BE2C (cell line): ENCODE data around the gene RUNX3. TPM values are rescaled to one million over a fixed set of nuclear protein-coding genes. Genes with fewer than 3 reads are reported as not detected.
"Not testable (repeated sequence)": the region's sequence is repeated elsewhere in the genome, so short reads cannot be mapped to it uniquely, and the experiment has no call there.

Source experiments
- DNase-seq: peaks from one replicate; pipeline ENCODE4 v3.0.0-alpha.2; 2020
- H3K27me3 ChIP-seq: fragments of 250-450 bp; sonication (Bioruptor Pico); 2 replicates; pipeline ENCODE4 v1.5.1; 2020; ENCODE audit warnings: mild to moderate bottlenecking
- H3K36me3 ChIP-seq: fragments of 250-450 bp; sonication (Bioruptor Pico); 2 replicates; pipeline ENCODE4 v1.5.1; 2020; ENCODE audit warnings: mild to moderate bottlenecking
- H3K4me1 ChIP-seq: fragments of 250-450 bp; sonication (Bioruptor Pico); 2 replicates; pipeline ENCODE4 v1.5.1; 2020
- H3K4me3 ChIP-seq: 2 replicates; pipeline ENCODE4 v1.5.1; 2011; ENCODE audit warnings: low read depth, low read length
- H3K9me3 ChIP-seq: fragments of 250-450 bp; sonication (Bioruptor Pico); 2 replicates; pipeline ENCODE4 v1.5.1; 2020
- CTCF ChIP-seq: IDR thresholded peaks from 2 replicates; pipeline ENCODE4 v1.5.1; 2012; ENCODE audit warnings: mild to moderate bottlenecking, low read depth, low read length
- polyA plus RNA-seq: library from polyadenylated mRNA; unstranded; fragments of >200 nt; gene quantifications from one replicate; pipeline ENCODE4 v1.2.1, GENCODE V29; 2012; ENCODE audit warnings: low read depth, missing spikeins; ENCODE audit not compliant: insufficient read length, insufficient read depth

The RUNX3 gene
- not detected for polyA plus RNA-seq

- no peaks in the 10 kb centered on the region for H3K4me1 ChIP-seq
- peaks cover 88% of the 10 kb centered on the region for H3K27me3 ChIP-seq
- no peak within 1 kb of the TSS for H3K4me3 ChIP-seq
- TF ChIP-seq CTCF = no peak
- H3K36me3 ChIP-seq = no peaks in the 10 kb centered on the region
- no peak for DNase-seq
- H3K9me3 ChIP-seq = no peaks in the 10 kb centered on the region
Observed at GRCh38 chr1:24930260-24931145, at the start of gene RUNX3. TSS of gene RUNX3 (minus strand) at chr1:24930276. CDS start at chr1:24929868, 408 bp downstream.

GRCh38 chr1:24979232-24979631, 49.2 kb upstream of the RUNX3 start:
- H3K27me3 ChIP-seq, H3K36me3 ChIP-seq, H3K4me3 ChIP-seq, DNase-seq, H3K4me1 ChIP-seq, H3K9me3 ChIP-seq: not testable (repeated sequence)

- Histone ChIP-seq H3K4me3 (no peak overlapping the region), H3K36me3 (no peaks in the 10 kb centered on the region), H3K4me1 (no peaks in the 10 kb centered on the region), H3K9me3 (no peaks in the 10 kb centered on the region), H3K27me3 (no peaks in the 10 kb centered on the region)
- DNase-seq = no peak
- TF ChIP-seq CTCF = no peak
Observed at GRCh38 chr1:24978383-24979032, 48.4 kb upstream of the RUNX3 start.

- Histone ChIP-seq H3K36me3 (no peaks in the 10 kb centered on the region), H3K4me1 (no peaks in the 10 kb centered on the region), H3K4me3 (no peak overlapping the region), H3K9me3 (no peaks in the 10 kb centered on the region), H3K27me3 (no peaks in the 10 kb centered on the region)
- DNase-seq = no peak
- TF ChIP-seq CTCF = no peak
Observed at GRCh38 chr1:24975391-24975790, 45.3 kb upstream of the RUNX3 start.

- H3K4me3 ChIP-seq = no peak overlapping the region
- H3K36me3 ChIP-seq = no peaks in the 10 kb centered on the region
- DNase-seq = no peak
- H3K27me3 ChIP-seq = no peaks in the 10 kb centered on the region; the same call in 1 of the 2 replicates
- H3K4me1 ChIP-seq = no peaks in the 10 kb centered on the region
- no peak for TF ChIP-seq CTCF
- H3K9me3 ChIP-seq = no peaks in the 10 kb centered on the region
Observed at GRCh38 chr1:24973315-24973714, 43.2 kb upstream of the RUNX3 start.

- H3K27me3 ChIP-seq = no peaks in the 10 kb centered on the region; the same call in 1 of the 2 replicates
- TF ChIP-seq CTCF = no peak
- H3K4me1 ChIP-seq = no peaks in the 10 kb centered on the region
- H3K9me3 ChIP-seq = no peaks in the 10 kb centered on the region
- no peak for DNase-seq
- H3K4me3 ChIP-seq = no peak overlapping the region
- H3K36me3 ChIP-seq = no peaks in the 10 kb centered on the region
Observed at GRCh38 chr1:24972915-24973242, 42.8 kb upstream of the RUNX3 start.
